ENCODE data around the gene CD36. TPM values are rescaled to one million over a fixed set of nuclear protein-coding genes. Genes with fewer than 3 reads are reported as not detected.

The CD36 gene
- total RNA-seq, 1 donor from 2014 or later: 1.6 TPM

DNA sequence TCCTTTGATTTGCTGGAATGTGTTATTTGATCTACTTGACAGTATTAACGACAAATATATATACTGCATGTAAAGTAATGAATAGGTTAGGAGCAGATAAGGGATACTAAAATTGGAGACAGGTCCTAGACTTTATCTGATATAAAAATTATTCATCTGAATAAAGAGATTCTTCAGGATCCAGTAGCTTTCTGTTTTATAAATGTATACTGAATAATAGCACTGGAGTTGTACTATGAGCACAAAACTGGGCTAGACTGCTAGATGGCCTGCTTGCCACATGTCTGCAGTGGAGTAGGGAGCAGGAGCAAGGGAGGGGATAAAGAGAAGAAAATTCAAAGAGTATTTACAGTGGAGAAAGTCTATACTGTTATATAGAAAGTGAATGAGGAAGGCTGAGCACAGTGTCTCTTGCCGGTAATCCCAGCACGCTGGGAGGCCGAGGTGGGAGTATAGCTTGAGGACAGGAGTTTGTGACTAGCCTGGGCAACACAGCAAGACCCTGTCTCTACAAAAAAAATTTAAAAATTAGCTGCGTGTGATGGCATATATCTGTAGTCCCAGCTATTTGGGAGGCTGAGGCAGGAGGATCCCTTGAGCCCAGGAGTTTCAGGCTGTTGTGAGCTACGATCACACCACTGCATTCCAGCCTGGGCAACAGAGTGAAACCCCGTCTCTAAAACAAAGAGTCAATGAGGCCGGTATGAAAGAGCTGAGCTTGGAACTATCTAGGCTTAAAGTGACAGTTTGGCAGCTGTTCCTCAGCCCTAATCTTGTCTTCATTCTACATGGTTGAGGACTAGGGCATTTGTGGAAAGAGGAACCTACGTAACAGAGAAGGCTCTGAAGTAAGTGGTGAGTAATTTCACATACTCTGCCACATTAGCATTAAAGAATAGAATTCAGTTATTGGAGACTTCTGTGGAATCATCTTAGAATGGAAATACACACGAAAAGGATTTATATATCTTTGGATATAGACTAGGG, 41.8 kb downstream of the CD36 start:
- Mint-ChIP-seq H3K4me3 (no peak overlapping the region), H3K27me3 (ENCODE audit: insufficient read depth, low read depth) (peaks cover 2% of the 10 kb centered on the region), H3K27ac (no peak overlapping the region), H3K36me3 (no peaks in the 10 kb centered on the region), H3K9me3 (peaks cover 4% of the 10 kb centered on the region), H3K4me1 (no peaks in the 10 kb centered on the region)
- no peak for DNase-seq (ENCODE audit: low spot score)
- Histone ChIP-seq H3K4me2 (no peak overlapping the region), H3K27ac (no peak overlapping the region), H4K20me1 (ENCODE audit: low read depth) (no peaks in the 10 kb centered on the region), H3F3A (ENCODE audit: low read depth) (peaks cover 13% of the 10 kb centered on the region), H3K79me2 (ENCODE audit: low read depth) (no peaks in the 10 kb centered on the region), H3K27me3 (no peaks in the 10 kb centered on the region), H3K9me3 (ENCODE audit: low read depth) (no peaks in the 10 kb centered on the region), H3K4me3 (no peak overlapping the region), H3K36me3 (no peaks in the 10 kb centered on the region), H3K4me1 (no peaks in the 10 kb centered on the region), H3K9ac (no peak overlapping the region), H2AFZ (replicated peaks) (no peak overlapping the region)
- TF ChIP-seq EZH2phosphoT487 (IDR thresholded peaks at IDR 0.05) (no peak), EZH2 (IDR thresholded peaks at IDR 0.05) (no peak)
- TF ChIP-seq, protein P1, sequence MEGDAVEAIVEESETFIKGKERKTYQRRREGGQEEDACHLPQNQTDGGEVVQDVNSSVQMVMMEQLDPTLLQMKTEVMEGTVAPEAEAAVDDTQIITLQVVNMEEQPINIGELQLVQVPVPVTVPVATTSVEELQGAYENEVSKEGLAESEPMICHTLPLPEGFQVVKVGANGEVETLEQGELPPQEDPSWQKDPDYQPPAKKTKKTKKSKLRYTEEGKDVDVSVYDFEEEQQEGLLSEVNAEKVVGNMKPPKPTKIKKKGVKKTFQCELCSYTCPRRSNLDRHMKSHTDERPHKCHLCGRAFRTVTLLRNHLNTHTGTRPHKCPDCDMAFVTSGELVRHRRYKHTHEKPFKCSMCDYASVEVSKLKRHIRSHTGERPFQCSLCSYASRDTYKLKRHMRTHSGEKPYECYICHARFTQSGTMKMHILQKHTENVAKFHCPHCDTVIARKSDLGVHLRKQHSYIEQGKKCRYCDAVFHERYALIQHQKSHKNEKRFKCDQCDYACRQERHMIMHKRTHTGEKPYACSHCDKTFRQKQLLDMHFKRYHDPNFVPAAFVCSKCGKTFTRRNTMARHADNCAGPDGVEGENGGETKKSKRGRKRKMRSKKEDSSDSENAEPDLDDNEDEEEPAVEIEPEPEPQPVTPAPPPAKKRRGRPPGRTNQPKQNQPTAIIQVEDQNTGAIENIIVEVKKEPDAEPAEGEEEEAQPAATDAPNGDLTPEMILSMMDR (IDR thresholded peaks at IDR 0.05): no peak

DNA sequence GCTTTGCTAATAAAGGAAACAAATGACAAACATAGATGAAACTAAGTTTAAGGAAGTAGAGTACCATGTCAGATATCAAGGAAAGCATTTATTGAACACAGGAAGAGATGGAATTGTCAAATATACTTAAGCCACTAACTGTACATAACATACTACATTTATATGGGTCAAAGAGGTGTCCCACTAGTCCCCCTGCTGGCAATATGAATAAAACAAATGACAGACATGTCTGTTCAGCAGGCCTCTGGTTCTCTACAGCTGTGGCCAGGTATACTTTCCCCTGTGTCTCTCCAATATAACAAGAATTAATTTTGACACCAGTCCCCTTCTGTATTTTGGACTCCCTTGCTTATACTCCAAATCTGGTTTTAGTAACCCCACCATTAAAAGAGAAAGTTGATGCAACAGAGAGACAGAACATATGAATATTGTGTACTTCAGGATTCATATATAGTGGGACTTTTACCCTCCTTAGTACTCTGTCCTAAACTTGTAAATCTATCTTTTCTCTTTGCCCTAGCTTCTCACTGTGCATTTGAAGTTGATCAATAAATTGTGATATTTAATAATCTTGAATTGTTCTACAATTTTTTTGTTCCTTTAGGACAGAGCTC, 42.9 kb downstream of the CD36 start:
- no peak overlapping the region for H3K27ac Mint-ChIP-seq
- H3K9me3 Mint-ChIP-seq: peaks cover 4% of the 10 kb centered on the region
- peaks cover under 1% of the 10 kb centered on the region for H3K27me3 Mint-ChIP-seq (ENCODE audit: insufficient read depth, low read depth)
- no peak overlapping the region for H3K4me3 ChIP-seq
- TF ChIP-seq EZH2 (IDR thresholded peaks at IDR 0.05): no peak
- TF ChIP-seq, protein P1 (IDR thresholded peaks at IDR 0.05): peak; percentile 36
- TF ChIP-seq EZH2phosphoT487 (IDR thresholded peaks at IDR 0.05): no peak
- no peak for DNase-seq (ENCODE audit: low spot score)
- H3K9me3 ChIP-seq (ENCODE audit: low read depth): no peaks in the 10 kb centered on the region
- no peaks in the 10 kb centered on the region for H3K36me3 ChIP-seq
- no peaks in the 10 kb centered on the region for H3K4me1 ChIP-seq
- no peak overlapping the region for H3K9ac ChIP-seq
- peaks cover 13% of the 10 kb centered on the region for H3F3A ChIP-seq (ENCODE audit: low read depth)
- H2AFZ ChIP-seq (replicated peaks): no peak overlapping the region
- no peak overlapping the region for H3K4me2 ChIP-seq
- no peak overlapping the region for H3K4me3 Mint-ChIP-seq
- H4K20me1 ChIP-seq (ENCODE audit: low read depth): no peaks in the 10 kb centered on the region
- no peak overlapping the region for H3K27ac ChIP-seq
- no peaks in the 10 kb centered on the region for H3K27me3 ChIP-seq
- H3K79me2 ChIP-seq (ENCODE audit: low read depth): no peaks in the 10 kb centered on the region
- no peaks in the 10 kb centered on the region for H3K36me3 Mint-ChIP-seq
- H3K4me1 Mint-ChIP-seq: no peaks in the 10 kb centered on the region

DNA sequence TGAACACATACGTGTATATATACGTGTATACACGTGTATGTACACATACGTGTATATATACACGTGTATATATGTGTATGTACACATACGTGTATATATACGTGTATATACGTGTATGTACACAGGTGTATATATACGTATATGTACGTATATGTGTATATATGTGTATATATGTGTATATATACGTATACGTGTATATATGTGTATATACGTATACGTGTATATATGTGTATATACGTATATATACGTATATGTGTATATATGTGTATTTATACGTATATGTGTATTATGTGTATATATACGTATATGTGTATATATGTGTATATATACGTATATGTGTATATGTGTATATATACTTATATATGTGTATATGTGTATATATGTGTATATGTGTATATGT, 44.3 kb downstream of the CD36 start:
- H2AFZ ChIP-seq (replicated peaks): no peak overlapping the region
- no peak overlapping the region for H3K4me2 ChIP-seq
- H4K20me1 ChIP-seq (ENCODE audit: low read depth): no peaks in the 10 kb centered on the region
- H3K9me3 ChIP-seq (ENCODE audit: low read depth): no peaks in the 10 kb centered on the region
- H3K4me1 Mint-ChIP-seq: no peaks in the 10 kb centered on the region
- no peaks in the 10 kb centered on the region for H3K4me1 ChIP-seq
- H3K27ac ChIP-seq: no peak overlapping the region
- H3K36me3 ChIP-seq: no peaks in the 10 kb centered on the region
- H3K4me3 Mint-ChIP-seq: no peak overlapping the region
- DNase-seq (ENCODE audit: low spot score): no peak
- no peaks in the 10 kb centered on the region for H3K79me2 ChIP-seq (ENCODE audit: low read depth)
- H3K9me3 Mint-ChIP-seq: peaks cover 4% of the 10 kb centered on the region
- no peak overlapping the region for H3K4me3 ChIP-seq
- peaks cover 13% of the 10 kb centered on the region for H3F3A ChIP-seq (ENCODE audit: low read depth)
- TF ChIP-seq, protein P1 (IDR thresholded peaks at IDR 0.05): no peak
- TF ChIP-seq EZH2phosphoT487 (IDR thresholded peaks at IDR 0.05) (no peak), EZH2 (IDR thresholded peaks at IDR 0.05) (no peak)
- no peaks in the 10 kb centered on the region for H3K36me3 Mint-ChIP-seq
- no peak overlapping the region for H3K9ac ChIP-seq
- no peak overlapping the region for H3K27ac Mint-ChIP-seq
- no peaks in the 10 kb centered on the region for H3K27me3 Mint-ChIP-seq (ENCODE audit: insufficient read depth, low read depth)
- no peaks in the 10 kb centered on the region for H3K27me3 ChIP-seq
